Measurements from ENCODE around the gene PSMC4.
A peak's percentile ranks its signal among the peaks of the same experiment; 100 is the strongest.

Gene PSMC4

DNA sequence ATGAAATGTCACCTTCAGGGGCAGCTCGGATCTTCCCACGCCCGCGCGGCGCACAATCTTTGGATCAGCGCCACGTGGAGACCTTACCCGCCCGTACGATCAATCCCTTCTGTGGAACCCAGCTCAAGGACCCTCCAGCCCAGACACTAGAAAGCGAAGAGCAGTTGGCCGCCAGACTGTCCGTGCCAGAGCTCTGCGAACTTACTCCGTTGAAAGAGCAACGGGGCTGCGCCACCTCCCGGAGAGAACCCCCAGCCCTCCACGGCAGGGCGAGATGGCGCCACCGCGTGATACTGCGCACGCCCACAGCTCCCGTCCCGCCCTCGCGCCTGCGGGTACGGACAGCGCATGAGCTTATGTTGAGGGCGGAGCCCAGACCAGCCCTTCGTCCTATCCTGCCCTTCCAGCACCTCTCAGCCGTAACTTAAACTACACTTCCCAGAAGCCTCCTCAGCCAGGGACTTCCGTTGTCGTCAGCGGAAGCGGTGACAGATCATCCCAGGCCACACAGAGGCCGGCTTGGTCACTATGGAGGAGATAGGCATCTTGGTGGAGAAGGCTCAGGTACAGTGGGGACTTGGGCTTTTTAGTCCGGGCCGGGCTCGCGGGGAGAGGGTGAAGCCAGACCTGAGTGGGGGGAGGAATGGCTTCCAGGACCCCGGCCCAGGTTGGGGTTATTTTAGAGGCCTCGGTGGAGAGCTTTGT lies at the start of gene PSMC4:
TSS of gene PSMC4 (plus strand) at position 491 of the 705 bp plus-strand sequence. CDS start at position 529, 38 bp downstream.
- DNase-seq, result peak; percentile 100

DNA sequence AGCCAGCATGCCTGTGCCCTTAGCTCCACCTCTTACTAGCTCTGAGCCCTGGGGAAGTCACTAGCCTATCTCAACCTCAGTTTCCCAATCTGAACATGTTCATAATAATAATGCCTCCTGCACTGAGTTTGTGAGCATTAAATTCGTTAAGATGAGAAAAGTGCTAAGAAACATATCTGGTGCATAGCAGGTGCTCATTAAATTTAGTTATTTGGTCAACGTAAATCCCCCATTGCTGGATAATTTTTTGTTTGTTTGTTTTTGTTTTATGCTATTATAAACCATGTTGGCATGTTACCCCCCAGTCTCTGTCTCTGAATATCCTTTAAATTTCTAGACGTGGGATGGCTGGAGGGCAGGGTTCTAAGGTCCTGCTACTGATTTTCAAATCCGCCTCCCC lies 47.1 kb upstream of the PSMC4 start:
- no peak for DNase-seq

DNA sequence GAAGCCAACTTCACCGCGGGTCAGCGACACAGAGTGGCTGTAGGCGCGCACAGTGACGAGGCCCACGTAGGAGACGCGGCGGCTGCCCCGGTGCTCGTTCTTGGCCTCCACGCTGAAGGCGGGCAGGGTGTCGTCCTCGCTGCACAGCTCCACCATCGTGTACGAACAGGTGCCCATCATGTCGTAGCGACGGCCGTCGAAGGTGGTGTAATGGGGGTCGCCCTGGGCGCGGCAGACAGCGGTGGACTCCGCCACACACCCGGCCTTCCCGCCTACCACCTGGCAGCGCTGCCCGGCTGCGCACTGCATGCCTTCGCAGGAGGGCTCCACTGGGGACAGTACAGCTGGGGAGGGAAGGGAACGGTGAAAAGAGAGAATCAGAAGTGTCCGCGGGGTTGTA lies 46.6 kb upstream of the PSMC4 start:
- DNase-seq, result no peak

DNA sequence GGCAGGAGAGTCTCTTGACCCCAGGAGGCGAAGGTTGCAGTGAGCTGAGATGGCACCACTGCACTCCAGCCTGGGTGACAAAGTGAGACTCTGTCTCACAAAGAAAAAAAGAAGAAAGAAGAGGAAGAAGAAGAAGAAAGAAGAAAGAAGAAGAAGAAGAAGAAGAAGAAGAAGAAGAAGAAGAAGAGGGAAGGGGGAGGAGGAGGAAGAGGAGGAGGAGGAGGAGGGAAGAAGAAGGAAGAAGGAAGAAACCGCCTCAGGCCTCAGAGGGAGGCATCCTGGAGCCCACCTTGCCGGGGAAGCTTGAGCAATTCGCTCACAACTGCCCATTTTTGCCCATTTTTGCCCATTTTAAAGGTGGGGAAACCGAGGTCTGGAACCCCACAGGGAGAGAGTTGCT lies 46.0 kb upstream of the PSMC4 start:
- DNase-seq, result no peak

DNA sequence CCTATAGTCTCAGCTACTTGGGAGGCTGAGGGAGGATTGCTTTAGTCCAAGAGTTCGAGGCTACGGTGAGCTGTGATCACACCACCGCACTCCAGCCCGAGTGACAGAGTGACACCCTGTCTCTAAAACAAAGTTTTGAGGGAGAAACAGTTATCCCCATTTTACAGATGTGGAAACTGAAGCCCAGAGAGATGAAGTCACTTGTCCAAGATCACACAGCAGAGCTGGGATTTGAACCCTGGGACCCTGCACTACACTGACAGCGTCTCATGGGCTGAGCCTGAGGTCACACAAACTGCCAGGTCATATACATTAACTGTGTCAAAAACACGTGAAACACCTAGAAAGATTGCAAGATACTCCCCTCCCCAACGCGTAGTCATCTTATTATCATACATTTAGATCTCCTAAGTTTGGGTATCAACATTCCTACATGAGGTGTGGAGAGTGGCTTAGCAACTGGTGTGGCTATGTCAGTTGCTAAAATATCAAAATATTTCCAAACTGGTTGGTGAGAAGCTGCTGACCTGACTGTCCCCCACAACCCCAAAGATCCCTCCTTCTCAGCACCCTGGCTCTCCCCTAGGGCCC lies 44.7 kb upstream of the PSMC4 start:
- no peak for DNase-seq

DNA sequence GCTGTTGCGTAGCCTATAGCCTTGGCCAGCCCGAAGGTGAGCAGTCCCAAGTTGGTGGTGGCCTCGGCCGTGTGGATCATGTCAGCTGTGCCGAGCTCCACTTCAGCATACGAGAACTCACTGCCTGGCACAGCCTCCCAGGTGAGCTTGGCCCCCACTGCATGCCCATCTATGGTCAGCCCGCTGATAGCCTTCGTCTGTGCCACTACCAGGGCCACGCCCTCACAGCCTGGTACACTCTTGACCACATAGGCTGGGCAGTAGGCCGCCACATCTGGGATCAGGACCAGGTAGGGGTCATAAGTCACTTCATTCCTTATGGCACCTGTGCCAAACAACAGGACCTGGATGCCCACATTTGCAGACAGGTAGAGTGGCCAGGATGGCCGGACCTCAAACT lies 43.9 kb upstream of the PSMC4 start:
- no peak for DNase-seq

DNA sequence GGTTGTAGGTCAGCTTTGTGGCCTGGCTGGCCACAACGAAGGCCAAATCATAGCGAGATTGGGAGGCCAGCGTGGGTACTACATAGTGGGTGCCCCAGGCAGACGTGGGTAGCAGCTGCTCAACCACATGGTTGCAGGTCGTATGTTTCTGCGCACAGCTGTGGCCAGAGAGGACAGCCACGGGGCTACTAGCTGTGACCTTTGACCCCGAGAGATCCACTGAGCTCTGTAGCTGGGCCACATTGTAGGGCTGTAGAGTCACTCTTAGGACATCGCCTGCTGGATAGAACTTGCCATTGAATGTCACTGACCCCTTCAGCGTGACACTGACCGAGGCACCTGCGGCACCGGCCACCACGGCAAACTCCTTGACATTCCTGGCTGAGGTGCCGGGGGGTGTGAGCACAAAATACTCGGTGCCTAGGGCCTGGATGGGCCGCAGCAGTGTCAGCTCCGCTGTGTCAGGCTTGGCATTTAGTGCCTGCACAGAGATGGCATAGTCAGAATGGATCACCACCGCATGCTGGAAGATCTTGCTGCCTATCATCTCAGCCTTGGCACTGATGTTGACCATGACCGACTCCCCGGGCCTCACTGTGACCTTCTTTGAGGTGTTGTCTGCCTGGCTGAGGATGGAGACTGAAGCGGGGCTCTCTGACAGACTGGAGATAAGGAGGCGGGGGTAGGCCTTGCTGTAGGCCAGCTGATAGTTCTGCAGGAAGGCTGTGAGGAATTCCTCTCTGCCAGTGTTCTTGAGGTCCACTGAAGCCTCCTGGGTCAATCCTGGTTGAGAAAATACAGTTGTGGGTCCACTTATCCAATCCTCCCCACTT lies 43.2 kb upstream of the PSMC4 start:
- no peak for DNase-seq

DNA sequence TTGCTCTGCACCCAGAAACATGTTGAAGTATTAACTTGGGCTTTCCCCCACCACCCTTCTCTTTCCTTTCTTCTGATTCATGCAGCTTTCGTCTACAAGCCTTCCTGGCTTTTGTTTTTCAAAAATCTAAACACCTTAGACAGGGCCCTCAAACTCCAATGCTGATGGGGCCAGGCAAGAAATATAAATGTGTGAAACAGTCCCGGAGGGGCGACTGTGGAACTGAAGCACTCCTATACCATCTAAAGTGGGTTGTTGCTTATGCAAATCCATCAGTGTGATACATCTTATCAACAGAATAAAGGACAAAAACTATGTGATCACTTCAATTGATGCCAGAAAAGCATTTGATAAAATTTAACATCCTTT lies 42.6 kb upstream of the PSMC4 start:
- DNase-seq, result no peak

DNA sequence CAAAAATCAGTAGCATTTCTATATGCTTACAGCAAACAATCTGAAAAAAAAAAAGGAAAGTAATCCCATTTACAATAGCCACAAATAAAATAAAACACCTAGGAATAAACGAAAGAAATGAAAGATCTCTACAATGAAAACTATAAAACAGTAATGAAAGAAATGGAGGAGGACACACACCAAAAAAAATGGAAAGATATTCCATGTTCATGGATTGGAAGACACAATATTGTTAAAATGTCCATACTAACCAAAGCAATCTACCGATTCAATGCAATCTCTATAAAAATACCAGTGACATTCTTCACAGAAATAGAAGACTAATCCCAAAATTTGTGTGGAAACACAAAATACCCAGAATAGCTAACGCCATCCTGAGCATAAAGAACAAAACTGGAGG lies 41.2 kb upstream of the PSMC4 start:
- no peak for DNase-seq

DNA sequence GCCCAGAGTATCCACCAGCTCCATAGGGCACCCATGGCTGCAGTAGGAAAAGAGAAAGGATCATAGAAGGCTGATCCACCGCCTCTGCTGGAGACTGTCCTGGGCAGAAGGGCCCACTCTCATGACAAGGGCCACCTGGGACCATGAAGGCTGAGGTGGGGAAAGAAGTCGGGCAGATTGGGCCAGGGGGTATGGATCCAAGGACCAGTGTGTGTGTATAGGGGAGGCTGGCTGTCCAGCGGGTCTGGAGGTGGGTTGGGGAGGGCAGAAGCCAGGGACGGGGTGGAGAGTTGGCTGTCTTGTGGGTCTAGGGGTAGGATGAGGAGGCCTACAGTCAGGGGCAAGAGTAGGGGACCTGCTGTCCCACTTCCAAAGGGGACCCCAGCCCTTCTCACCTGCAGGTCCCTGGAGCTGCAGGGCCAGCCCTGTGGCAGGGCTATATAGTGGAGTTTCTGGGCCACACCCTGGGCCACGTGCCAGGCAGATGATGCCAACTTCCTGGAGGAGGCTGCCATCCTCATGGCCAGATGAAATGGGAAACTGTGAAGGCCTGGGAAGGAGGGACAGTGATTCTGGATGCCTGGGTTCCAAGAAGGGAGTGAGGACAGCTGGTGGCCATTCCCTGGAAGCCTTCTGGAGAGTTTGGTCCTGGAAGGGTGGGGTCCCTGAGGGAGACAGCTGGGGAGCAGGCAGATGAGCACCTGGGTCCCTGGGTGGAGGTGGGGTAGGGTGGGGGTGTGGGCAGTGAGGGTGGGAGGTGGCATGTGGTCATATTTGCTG lies 36.2 kb upstream of the PSMC4 start, which contains the start of gene FCGBP:
TSS of gene FCGBP (minus strand) at position 51 of the 780 bp plus-strand sequence.
- DNase-seq, result no peak

DNA sequence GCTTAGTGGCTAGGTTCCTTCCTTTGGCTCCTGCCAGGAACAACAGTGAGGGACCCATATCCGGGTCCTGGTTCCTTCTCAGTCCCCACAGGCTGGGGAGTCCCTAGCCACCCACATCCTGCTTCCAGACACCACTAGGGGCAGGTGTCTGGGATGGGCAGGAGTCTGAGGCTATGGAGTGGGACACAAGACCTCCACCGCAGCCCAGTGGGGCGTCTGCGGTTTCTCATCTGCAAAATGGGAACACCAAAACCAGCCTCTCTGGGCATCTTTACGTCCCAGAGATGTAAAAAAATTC lies 35.7 kb upstream of the PSMC4 start:
- no peak for DNase-seq

DNA sequence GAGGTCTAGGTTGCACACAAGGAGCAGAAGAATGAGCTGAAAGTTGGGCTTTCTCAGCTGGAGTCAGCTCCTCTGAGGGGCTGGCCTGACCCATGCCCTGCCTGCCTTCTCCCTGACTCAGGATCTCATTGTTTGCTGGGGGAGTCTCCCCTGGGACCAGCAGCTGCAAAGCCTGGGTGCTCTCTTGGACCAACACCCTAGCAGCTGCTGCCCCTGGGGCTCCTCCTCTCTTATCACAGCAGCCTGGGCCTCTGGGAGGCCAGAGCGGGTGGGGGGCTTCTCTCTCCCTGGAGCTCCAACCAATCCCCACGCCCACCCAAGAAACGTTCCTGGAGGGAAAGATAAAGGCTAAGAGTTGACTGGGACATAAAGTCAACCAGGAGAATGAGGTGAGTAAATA lies 34.9 kb upstream of the PSMC4 start:
- DNase-seq, result no peak

DNA sequence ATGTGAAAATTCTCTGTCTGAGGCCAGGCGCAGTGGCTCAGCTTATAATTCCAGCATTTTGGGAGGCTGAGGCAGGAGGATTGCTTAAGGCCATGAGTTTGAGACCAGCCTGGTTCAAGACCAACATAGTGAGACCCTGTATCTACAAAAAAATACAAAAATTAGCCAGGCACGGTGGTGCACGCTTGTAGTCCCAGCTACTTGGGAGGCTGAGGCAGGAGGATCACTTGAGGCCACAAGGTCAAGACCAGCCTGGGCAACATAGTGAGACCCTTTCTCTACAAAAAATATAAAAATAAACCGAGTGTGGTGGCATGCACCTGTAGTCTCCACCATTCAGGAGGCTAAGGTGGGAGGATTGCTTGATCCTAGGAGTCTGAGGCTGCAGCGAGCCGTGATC lies 34.3 kb upstream of the PSMC4 start:
- no peak for DNase-seq

DNA sequence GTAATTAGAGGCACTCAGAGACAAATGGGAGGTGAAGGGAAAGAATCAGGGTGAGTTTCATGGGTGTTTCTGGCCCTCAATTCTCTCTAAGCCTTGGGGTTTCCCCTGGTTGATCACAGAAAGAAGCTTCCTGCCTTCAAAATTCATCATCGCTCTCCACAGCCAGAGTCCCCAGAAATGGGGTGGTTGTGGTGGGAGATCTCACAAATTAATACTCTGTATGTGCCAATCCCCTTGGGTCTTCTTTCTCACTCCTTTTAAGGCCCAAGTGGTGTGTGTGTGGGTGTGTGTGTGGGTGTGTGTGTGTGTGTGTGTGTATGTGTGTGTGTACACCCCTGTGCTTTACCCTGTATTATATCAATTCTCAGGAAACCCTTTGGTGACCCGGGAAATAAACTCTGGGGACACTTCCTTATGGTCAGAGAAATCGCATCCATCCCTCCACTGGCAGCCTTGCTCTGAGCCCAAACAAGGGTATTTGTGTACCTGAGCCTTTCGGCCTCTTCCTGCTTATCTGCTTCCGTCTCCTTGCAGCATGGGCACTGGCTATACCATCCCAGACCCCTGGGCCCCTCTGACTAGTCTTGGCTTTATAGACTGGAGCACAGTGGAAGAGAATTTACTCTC lies 33.8 kb upstream of the PSMC4 start:
- no peak for DNase-seq

DNA sequence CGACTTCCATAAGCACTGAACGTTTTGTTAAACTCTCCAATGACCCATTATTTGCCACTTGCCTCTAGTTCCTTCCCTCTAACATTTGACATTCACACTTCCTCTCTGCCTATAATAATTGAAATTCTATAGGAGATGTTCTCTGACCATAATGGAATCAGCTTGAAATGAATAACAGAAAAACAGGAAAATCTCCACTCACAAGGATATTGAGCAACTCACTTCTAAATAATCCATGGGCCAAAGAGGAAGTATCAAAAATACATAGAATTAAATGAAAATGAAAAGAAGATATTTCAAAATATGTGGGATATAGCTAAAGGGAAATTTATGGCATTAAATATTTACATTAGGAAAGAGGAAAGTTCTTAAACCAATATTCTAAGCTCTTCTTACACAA lies 33.2 kb upstream of the PSMC4 start:
- no peak for DNase-seq

DNA sequence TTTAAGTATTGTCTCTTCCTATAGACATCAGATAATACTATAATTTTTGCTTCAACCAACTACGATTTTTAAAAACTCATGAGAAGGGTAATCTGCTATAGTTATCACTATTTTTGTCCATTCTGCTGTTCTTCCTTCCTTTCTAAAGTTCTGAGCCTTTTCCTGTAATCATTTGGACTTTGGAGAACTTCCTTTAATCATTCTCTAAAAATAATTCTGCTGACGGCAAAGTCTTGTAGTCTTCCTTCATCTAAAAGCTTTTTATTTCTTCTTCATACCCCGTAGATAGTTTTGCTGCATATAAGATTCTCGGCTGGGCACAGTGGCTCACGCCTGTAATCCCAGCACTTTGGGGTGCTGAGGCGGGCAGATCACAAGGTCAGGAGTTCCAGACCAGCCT lies 31.4 kb upstream of the PSMC4 start:
- DNase-seq, result no peak

DNA sequence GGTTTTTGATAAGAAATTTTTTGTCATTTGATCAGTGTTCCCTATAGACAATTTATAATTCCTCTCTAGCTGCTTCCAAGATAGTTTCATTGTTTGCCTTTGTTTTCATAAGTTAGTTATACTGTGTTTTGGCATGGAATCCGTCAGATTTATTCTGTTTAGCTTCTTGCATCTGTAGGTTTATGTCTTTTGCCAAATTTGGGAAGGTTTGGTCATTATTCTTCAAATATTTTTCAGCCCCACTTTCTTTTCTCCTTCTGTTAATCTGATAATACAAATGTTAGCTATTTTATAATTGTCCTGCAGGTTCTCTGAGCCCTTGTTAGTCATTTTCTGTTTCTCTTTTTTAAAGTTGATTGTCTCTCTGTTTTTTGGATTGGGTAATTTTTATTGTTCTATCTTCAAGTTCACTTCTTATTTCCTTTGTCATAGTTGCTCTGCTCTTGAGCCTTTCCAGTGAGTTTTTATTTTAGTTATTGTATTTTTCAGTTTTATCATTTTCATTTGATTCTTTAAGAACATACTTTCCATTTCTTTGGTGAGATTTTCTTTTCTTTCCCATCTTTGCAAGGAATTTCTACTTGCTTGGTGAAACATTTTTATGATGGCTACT lies 30.6 kb upstream of the PSMC4 start:
- DNase-seq, result no peak

DNA sequence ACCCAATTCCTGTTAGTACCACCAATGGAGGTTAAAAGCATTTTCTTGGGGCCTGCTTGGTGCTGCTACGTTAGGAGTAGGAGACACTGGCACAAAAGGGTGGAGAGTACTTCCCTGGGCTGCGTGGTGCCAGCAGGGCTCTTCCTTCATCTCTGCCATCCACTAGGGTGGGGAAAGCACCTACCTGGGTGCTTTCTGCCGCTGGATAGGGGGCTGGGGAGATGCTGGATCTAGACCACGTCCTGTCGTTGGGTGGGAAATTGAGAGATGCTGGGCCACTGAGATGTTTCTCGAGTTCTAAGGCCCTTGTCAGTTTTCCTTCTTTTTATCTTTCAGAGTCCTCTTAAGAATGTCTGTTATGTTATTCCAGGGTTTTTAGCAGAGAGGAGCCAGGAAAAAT lies 29.8 kb upstream of the PSMC4 start:
- no peak for DNase-seq

DNA sequence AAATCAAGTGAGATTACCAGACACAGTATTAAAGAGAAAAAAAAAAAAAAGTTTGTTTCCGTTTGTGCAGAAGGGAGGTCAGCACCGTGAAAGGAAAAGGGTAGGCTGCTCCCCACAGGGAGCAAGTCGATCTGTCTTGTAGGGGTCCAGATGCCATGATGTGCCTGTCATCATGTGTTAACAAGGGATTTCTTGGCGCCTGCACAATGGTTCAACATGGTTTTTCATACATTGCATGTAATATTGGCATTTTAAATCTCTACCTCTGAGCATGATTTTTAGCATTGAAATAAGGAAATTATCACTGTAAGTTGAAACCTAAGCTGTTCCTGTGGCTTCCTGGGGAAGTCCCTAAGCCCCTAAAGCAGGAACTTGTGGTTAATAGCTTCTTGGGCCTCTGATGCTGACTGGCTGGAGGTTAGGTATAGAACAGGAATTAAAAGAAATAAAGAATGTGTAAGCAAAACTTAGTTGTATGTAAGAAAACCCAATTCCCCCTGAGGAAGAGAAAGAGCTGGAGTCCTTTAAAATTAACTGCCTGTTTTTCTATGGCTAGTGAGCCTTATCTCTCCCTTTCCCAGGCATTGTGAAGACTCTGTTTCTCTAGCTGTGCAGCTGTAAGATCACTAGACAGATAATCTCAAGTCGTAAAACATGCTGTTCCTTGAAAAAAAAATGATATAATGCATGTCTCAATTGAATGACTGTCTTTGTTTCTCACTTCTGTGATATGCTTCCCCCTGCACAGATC lies 29.2 kb upstream of the PSMC4 start:
- peak; percentile 88 for DNase-seq

DNA sequence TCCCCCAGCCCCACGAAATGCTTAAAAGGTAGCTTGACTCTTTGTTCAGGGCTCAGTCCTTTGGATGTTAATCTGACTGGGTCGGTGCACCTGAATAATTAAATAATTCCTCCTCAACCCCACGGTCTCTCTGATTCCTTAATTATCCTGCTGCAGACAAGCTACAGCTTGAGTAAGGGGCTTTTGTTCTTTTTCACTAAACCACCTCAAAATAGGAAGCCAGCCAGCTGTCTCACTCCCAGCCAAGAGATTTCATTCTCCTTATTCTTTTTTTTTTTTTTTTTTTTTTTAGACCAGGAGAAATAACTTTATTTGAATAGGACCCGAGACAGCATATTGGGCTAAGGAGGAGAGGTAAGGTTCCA lies 28.6 kb upstream of the PSMC4 start:
- no peak for DNase-seq

DNA sequence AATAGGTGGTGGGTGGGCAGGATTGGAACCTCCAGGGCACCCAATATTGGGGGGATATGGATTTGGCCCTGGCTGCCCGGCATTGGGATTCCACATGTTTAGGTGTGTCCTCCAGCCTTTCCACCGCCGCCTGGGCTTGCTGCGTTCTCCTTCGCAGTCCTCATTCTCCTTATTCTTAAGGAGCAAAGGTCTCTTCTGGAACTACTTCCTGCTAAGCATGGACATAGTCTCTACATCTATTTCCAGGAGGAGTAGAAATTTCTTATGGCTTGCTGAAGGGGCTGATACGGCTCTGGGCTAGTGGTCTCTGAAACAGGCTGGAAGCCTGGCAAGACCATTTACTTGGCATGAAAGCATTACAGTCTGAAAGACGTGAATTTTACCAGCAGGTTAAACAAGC lies 27.4 kb upstream of the PSMC4 start:
- no peak for DNase-seq

DNA sequence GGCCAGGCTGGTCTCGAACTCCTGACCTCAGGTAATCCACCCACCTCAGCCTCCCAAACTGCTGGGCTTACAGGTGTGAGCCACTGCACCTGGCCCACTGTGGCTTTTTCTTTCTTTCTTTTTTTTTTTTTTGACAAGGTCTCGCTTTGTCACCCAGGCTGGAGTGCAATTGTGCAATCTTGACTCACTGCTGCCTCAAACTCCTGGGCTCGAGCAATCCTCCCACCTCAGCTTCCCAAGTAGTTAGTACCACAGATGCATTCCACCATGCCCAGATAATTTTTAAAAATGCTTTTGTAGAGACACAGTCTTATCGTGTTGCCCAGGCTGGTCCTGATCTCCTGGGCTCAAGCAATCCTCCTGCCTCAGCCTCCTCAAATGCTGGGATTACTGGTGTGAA lies 24.4 kb upstream of the PSMC4 start:
- DNase-seq, result no peak
